ENCODE data around the gene MSANTD3.

- TF ChIP-seq CTCF (conservative IDR thresholded peaks at IDR 0.05; ENCODE audit: low read depth, low read length) = no peak
- TF ChIP-seq EZH2 (IDR thresholded peaks at IDR 0.05; ENCODE audit: borderline replicate concordance, low read depth, low read length, poor library complexity, severe bottlenecking) = no peak
These were observed 20.1 kb downstream of the MSANTD3 start for GRCh38 chr9:100447041-100447440.

Measured in A673 (cell line).